AG04450 (cell line): ENCODE results near the gene IARS1. TPM values are rescaled to one million over a fixed set of nuclear protein-coding genes. Genes with fewer than 3 reads are reported as not detected.

Source experiments
- CTCF ChIA-PET: fragments of 300-600, 350-600 bp; formaldehyde crosslinking; extraction: SDS; loops from one replicate; lab custom pipeline; 2022; ENCODE audit warnings: antibody characterized with exemption, inconsistent platforms; lab: Charles Lee
- POLR2A ChIA-PET: fragments of 350-600 bp; formaldehyde crosslinking; extraction: SDS; loops from one replicate; lab custom pipeline; 2021; ENCODE audit warnings: antibody characterized with exemption, inconsistent platforms; lab: Yijun Ruan, JAX
- DNase-seq: peaks from one replicate; pipeline ENCODE4 v3.0.0-alpha.2; 2011; ENCODE audit warnings: low read depth, low spot score
- H3K27ac ChIP-seq: one replicate; pipeline ENCODE4 v1.5.1; 2012; ENCODE audit warnings: low read depth, low read length, control low read depth
- H3K27me3 ChIP-seq: one replicate; pipeline ENCODE4 v1.6.0; 2012; ENCODE audit warnings: low read length; ENCODE audit not compliant: control insufficient read depth, insufficient read depth
- H3K4me3 ChIP-seq: 2 replicates; pipeline ENCODE4 v1.5.1; 2011; ENCODE audit warnings: mild to moderate bottlenecking, low read depth, low read length, control low read depth
- H3K9me3 ChIP-seq: 2 replicates; pipeline ENCODE4 v1.5.1; 2012; ENCODE audit warnings: low read length; ENCODE audit not compliant: control insufficient read depth, insufficient read depth
- CTCF ChIP-seq: IDR thresholded peaks from 2 replicates; pipeline ENCODE4 v1.5.1; 2011; ENCODE audit warnings: low read depth, low read length, control low read depth, inconsistent platforms
- polyA minus RNA-seq: library from RNA; depleted of rRNA, polyadenylated mRNA; stranded (reverse); fragments of >200 nt; gene quantifications from 2 replicates; pipeline ENCODE4 v1.2.3, GENCODE V29; 2011; rRNA and poly(A)+ RNA removed
- polyA plus RNA-seq: library from polyadenylated mRNA; depleted of rRNA; stranded (reverse); fragments of >200 nt; gene quantifications from 2 replicates; pipeline ENCODE4 v1.2.3, GENCODE V29; 2011; rRNA removed

Gene IARS1
- polyA plus RNA-seq (206 and 217 TPM in 2 replicates), polyA minus RNA-seq (256 and 371 TPM in 2 replicates)

- ChIA-PET CTCF (interaction anchor here (0.8 to 3.9 kb wide), 4 partner anchors 15 to 154 kb away, joined by 3 to 35 read pairs (median 7); no protein-coding TSS in a partner anchor), POLR2A (no interaction called here)
- TF ChIP-seq CTCF, result peak; percentile 43
- Histone ChIP-seq H3K4me3 (peak within 1 kb of the TSS; percentile 88), H3K27me3 (no peaks in the 10 kb centered on the region), H3K27ac (peak within 1 kb of the TSS; percentile 91), H3K9me3 (no peaks in the 10 kb centered on the region)
- peak; percentile 97 for DNase-seq
Measured at GRCh38 chr9:92293452-92294296, at the start of gene IARS1. Gene IARS1, minus strand, starts transcription at chr9:92293697. Its CDS starts 4,278 bp downstream, at chr9:92289419.

GRCh38 chr9:92342825-92343488 is 49.5 kb upstream of the IARS1 start:
- 0 out of 2 replicates have a peak, but pooled peaks have one; percentile 30 for TF ChIP-seq CTCF
- no peak for DNase-seq
- H3K27ac ChIP-seq, result no peak overlapping the region
- ChIA-PET POLR2A (no interaction called here), CTCF (interaction anchor here (0.6 to 3.0 kb wide), 13 partner anchors 9 to 291 kb away, joined by 3 to 27 read pairs (median 5); no protein-coding TSS in a partner anchor)
- no peaks in the 10 kb centered on the region for H3K27me3 ChIP-seq
- no peaks in the 10 kb centered on the region; the same call in 1 of the 2 replicates for H3K9me3 ChIP-seq
- no peak overlapping the region for H3K4me3 ChIP-seq

DNA sequence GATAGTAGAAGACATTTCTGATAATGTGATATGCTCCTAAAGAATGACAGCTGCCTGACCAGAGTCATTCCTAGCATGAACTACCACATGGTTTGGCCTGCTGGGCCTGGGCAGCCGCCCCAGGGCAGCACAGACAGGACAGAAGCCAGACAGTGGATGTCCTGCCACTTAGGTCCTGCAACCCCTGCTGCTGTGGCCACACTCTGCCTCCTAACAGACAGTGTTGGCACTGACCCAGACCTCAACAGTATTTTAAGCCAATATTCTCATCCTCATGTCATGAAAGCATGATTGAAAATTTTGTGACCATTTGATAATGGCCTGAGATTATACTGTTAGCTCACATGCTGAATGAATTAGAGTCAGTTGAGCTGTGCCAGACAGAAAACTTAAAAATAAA is 48.1 kb upstream of the IARS1 start:
- ChIA-PET CTCF (no interaction called here), POLR2A (no interaction called here)
- no peak for TF ChIP-seq CTCF

GRCh38 chr9:92333282-92333634 is 39.8 kb upstream of the IARS1 start:
- H3K4me3 ChIP-seq, result no peak overlapping the region
- no peaks in the 10 kb centered on the region for H3K9me3 ChIP-seq
- no peak for TF ChIP-seq CTCF
- POLR2A ChIA-PET, result no interaction called here
- no peak overlapping the region for H3K27ac ChIP-seq
- DNase-seq, result no peak
- CTCF ChIA-PET, result interaction anchor here (1.0 to 2.3 kb wide), 3 partner anchors 10 to 300 kb away, joined by 3 to 7 read pairs (median 7); no protein-coding TSS in a partner anchor
- no peaks in the 10 kb centered on the region for H3K27me3 ChIP-seq

More for the DNA sequence above, 48.1 kb upstream of the IARS1 start:
- no peak for DNase-seq
- Histone ChIP-seq H3K27ac (no peak overlapping the region), H3K27me3 (no peaks in the 10 kb centered on the region), H3K9me3 (no peaks in the 10 kb centered on the region; the same call in 1 of the 2 replicates), H3K4me3 (no peak overlapping the region)
